Tibial artery (tissue), 4 donors: Measurements from ENCODE around the gene BUD31.

Experiments used
- DNase-seq, 2 donors: peaks; one replicate each; pipeline ENCODE4 v3.0.0-alpha.2; 2019
- H3K27ac ChIP-seq, 2 donors: fragments of 200-600 bp; sonication (generic) in 1 of 2; 1 replicate in 1 of 2; 2 replicates in 1 of 2; pipeline ENCODE4 v1.5.1; 2018 to 2019; ENCODE audit warnings: mild to moderate bottlenecking in 1 of 2
- H3K27me3 ChIP-seq, 2 donors: fragments of 200-600 bp; sonication (generic) in 1 of 2; one replicate each; pipeline versions ENCODE4 v1.5.1 to v1.6.0; 2016 to 2019
- H3K36me3 ChIP-seq, 3 donors: fragments of 200-600 bp; sonication (generic) in 2 of 3; one replicate each; pipeline ENCODE4 v1.5.1; 2016 to 2019; ENCODE audit warnings: mild to moderate bottlenecking in 2 of 3
- H3K4me1 ChIP-seq, 4 donors: fragments of 200-600 bp; sonication (generic) in 2 of 4; 1 replicate in 3 of 4; 2 replicates in 1 of 4; pipeline ENCODE4 v1.5.1; 2016 to 2019
- H3K4me3 ChIP-seq, 2 donors: fragments of 200-600 bp; sonication (generic) in 1 of 2; 1 replicate in 1 of 2; 2 replicates in 1 of 2; pipeline ENCODE4 v1.5.1; 2018 to 2019; ENCODE audit warnings: mild to moderate bottlenecking in 2 of 2
- H3K9me3 ChIP-seq, 3 donors: fragments of 200-600 bp; sonication (generic) in 1 of 3; one replicate each; pipeline ENCODE4 v1.5.1; 2016 to 2019
- intact Hi-C: fragments of 100-400 bp; cut with DNase I; formaldehyde crosslinking; loops from one replicate; pipeline ENCODE4 v1.15.0; 2023; ENCODE audit warnings: low total_unique reads
- TF ChIP-seq, protein P1 (sequence below), 2 experiments: fragments of 200-600 bp in 1 of 2; fragments of 450-650 bp in 1 of 2; IDR thresholded peaks; one replicate each; pipeline ENCODE4 v1.5.1; 2017 to 2019; ENCODE audit warnings: antibody characterized with exemption in 2 of 2, mild to moderate bottlenecking in 1 of 2, moderate library complexity in 1 of 2

Gene BUD31

DNA sequence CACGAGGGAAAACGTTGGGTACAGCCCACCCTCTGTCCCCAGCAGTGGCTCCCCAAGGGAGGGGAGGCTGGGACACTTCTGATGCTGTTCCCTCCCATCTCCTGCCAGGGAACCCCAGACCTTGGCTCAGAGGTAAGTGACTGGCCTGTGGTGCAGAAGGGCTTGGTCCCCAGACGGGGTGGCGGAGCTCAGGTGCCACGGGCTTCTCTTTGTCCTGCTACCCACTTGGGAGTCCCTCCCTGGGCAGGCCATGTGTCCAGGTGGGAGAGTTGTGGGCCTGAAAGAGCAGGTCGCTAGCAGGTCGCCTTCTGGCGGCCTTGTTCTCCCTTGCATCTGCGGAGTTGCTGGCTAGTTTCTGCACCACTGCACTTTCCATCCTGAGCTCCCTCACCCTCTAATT is 47.1 kb downstream of the BUD31 start:
- H3K4me3 ChIP-seq = no peak overlapping the region
- peaks cover 0 to 7% (median 0%) of the 10 kb centered on the region in 4 donors for H3K4me1 ChIP-seq
- DNase-seq = no peak
- no peaks in the 10 kb centered on the region for H3K27me3 ChIP-seq
- TF ChIP-seq, protein P1, sequence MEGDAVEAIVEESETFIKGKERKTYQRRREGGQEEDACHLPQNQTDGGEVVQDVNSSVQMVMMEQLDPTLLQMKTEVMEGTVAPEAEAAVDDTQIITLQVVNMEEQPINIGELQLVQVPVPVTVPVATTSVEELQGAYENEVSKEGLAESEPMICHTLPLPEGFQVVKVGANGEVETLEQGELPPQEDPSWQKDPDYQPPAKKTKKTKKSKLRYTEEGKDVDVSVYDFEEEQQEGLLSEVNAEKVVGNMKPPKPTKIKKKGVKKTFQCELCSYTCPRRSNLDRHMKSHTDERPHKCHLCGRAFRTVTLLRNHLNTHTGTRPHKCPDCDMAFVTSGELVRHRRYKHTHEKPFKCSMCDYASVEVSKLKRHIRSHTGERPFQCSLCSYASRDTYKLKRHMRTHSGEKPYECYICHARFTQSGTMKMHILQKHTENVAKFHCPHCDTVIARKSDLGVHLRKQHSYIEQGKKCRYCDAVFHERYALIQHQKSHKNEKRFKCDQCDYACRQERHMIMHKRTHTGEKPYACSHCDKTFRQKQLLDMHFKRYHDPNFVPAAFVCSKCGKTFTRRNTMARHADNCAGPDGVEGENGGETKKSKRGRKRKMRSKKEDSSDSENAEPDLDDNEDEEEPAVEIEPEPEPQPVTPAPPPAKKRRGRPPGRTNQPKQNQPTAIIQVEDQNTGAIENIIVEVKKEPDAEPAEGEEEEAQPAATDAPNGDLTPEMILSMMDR (IDR thresholded peaks at IDR 0.05) = no peak
- H3K27ac ChIP-seq = no peak overlapping the region
- peaks cover 46 to 91% (median 87%) of the 10 kb centered on the region in 3 donors for H3K36me3 ChIP-seq
- H3K9me3 ChIP-seq = no peaks in the 10 kb centered on the region
- intact Hi-C loops = no loop called here

GRCh38 chr7:99456288-99456687 is 47.5 kb downstream of the BUD31 start:
- no peak for DNase-seq
- H3K27ac ChIP-seq = no peak overlapping the region
- no peak overlapping the region for H3K4me3 ChIP-seq
- intact Hi-C loops = no loop called here
- H3K4me1 ChIP-seq = peaks cover 0 to 9% (median 0%) of the 10 kb centered on the region in 4 donors
- TF ChIP-seq, protein P1 (IDR thresholded peaks at IDR 0.05) = no peak
- H3K36me3 ChIP-seq = peaks cover 42 to 87% (median 83%) of the 10 kb centered on the region in 3 donors
- no peaks in the 10 kb centered on the region for H3K27me3 ChIP-seq
- no peaks in the 10 kb centered on the region for H3K9me3 ChIP-seq

- no peak for DNase-seq
- Histone ChIP-seq H3K4me1 (peaks cover 0 to 15% (median 0%) of the 10 kb centered on the region in 4 donors), H3K4me3 (no peak overlapping the region), H3K27me3 (no peaks in the 10 kb centered on the region), H3K27ac (no peak overlapping the region), H3K36me3 (peaks cover 42 to 78% (median 76%) of the 10 kb centered on the region in 3 donors), H3K9me3 (no peaks in the 10 kb centered on the region)
- intact Hi-C loops = no loop called here
- TF ChIP-seq, protein P1 (IDR thresholded peaks at IDR 0.05) = no peak
Measured at GRCh38 chr7:99457050-99457649, 48.4 kb downstream of the BUD31 start.

GRCh38 chr7:99457650-99458493 is 49.1 kb downstream of the BUD31 start:
- intact Hi-C loops = no loop called here
- Histone ChIP-seq H3K27ac (no peak overlapping the region), H3K4me1 (peaks cover 0 to 15% (median 5%) of the 10 kb centered on the region in 4 donors), H3K27me3 (no peaks in the 10 kb centered on the region), H3K4me3 (no peak overlapping the region), H3K9me3 (no peaks in the 10 kb centered on the region), H3K36me3 (peaks cover 36 to 71% (median 68%) of the 10 kb centered on the region in 3 donors)
- DNase-seq = no peak
- TF ChIP-seq, protein P1 (IDR thresholded peaks at IDR 0.05) = no peak

GRCh38 chr7:99459087-99459486 is 50.3 kb downstream of the BUD31 start:
- H3K36me3 ChIP-seq = peaks cover 35 to 60% (median 56%) of the 10 kb centered on the region in 3 donors
- H3K4me3 ChIP-seq = no peak overlapping the region
- TF ChIP-seq, protein P1 (IDR thresholded peaks at IDR 0.05) = no peak
- DNase-seq = no peak
- intact Hi-C loops = no loop called here
- H3K27ac ChIP-seq = no peak overlapping the region
- H3K4me1 ChIP-seq = peaks cover 0 to 24% (median 11%) of the 10 kb centered on the region in 4 donors
- H3K27me3 ChIP-seq = no peaks in the 10 kb centered on the region
- H3K9me3 ChIP-seq = no peaks in the 10 kb centered on the region
